NCI-H345 treated with DMSO at 0.1 percent for 48 hours (cell line): ENCODE data around the gene PACC1.
"Not testable (repeated sequence)": the region's sequence is repeated elsewhere in the genome, so short reads cannot be mapped to it uniquely, and the experiment has no call there.

Source experiments
- DNase-seq: peaks from one replicate; lab custom pipeline; 2025; ENCODE audit not compliant: unreplicated experiment; lab: John Stamatoyannopoulos, UW

The PACC1 gene

GRCh38 chr1:212341090-212341489 is 73.6 kb downstream of the PACC1 start:
- DNase-seq, result no peak

- DNase-seq, result no peak
Measured at GRCh38 chr1:212329105-212329504, 85.6 kb downstream of the PACC1 start.

- no peak for DNase-seq
Measured at GRCh38 chr1:212328248-212328647, 86.4 kb downstream of the PACC1 start.

GRCh38 chr1:212326541-212326940 is 88.1 kb downstream of the PACC1 start:
- no peak for DNase-seq

- no peak for DNase-seq
Measured at GRCh38 chr1:212323066-212323465, 91.6 kb downstream of the PACC1 start.

GRCh38 chr1:212321031-212321430 is 93.7 kb downstream of the PACC1 start:
- DNase-seq, result not testable (repeated sequence)

GRCh38 chr1:212317916-212318315 is 96.8 kb downstream of the PACC1 start:
- no peak for DNase-seq

- no peak for DNase-seq
Measured at GRCh38 chr1:212315907-212316306, 98.8 kb downstream of the PACC1 start.

- DNase-seq, result no peak
Measured at GRCh38 chr1:212315184-212315583, 99.5 kb downstream of the PACC1 start.
